ENCODE results near the gene ASF1B.

ASF1B gene

DNA sequence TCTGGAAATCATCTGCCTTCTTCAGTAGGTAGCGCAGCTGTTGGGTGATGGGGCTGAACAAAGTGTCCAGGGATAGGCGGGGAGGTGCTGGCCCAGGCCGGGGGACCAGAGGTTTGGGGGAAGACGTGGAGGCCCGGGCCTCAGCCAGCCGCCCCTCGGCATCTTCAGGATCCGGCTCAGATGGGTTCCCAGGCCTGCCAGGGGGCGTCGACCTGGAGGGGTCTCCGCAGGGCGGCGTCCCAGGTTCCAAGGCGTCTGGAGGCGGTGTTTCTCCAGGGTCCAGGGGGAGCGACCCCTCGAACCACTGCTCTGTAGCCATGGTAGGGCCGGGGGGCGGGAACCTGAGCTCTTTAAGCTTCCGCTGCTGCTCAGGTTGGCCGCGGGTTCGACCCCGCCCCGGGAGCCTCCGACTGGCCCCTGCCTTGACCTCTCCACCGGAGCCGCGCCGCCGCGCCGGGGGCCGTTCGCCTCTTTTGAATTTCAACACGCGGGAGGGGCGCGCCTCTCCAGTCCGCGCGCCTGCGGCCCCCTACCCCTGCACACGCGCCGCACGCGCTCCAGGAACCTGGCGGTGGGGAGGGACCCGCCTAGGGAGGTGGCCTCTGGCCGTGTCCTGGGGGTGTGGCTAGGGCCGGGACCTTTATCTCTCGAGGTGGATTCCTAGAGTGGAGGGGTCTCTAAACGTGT lies 50.9 kb downstream of the ASF1B start, which contains the start of gene C19orf67:
Gene C19orf67 (minus strand): TSS at position 475 of the 687 bp plus-strand sequence. CDS start 156 bp downstream, at position 319.
- no peak for DNase-seq (ENCODE audit: low spot score)

DNA sequence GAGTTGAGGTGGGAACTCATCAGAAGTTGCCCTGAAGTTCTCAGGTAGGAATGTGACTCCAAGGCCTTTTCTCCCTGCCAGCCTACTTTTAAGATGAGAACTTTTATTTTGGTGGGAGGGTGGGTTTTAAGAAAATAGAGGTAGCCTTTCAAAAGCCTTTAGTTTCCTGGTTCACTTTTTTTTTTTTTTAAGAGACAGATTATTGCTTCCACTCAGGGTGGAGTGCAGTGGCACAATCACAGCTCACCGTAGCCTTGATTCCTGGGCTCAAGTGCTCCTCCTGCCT lies 53.8 kb downstream of the ASF1B start:
- no peak for DNase-seq (ENCODE audit: low spot score)

DNA sequence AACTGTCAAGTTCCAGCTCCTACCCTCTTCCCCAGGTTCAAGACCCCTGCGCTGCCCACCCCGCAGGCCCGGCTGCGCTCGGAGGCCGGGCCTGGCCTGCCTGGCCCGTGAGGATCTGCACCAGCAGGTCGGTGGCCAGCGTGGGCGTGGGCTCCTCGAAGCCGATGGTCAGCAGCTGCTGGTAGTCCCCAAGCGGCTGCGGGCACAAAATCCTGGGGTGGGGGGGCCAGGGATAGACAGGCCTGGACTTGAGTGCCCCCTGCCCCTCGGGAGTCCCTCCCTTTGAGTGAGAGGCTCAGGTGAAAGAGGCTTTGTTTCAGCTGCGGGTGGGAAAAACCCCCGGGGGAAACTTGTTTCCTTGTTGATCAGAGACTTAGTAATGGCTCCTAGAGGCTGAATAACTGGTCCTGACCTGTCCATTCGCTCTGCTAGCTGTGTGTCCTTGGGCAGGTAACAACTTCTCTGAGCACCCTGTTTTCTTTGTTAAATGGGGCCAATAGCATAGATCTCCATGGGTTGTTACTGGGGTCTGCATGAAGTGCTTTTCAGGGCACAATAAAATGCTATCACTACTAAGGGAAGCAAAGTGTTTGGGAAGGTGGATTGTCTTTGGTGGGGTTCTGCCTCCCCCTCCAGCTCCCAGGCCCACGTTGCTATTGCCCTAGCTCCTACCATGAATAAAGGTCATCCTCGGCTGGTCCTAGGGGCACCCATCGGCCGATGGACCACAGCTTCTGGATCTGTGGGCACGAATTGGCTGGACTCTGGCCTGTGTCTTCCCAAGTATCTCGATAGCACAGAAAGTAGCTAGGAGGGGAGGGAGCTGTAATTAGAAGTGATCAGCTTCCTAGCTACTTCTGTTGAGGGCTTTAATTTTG lies 54.4 kb downstream of the ASF1B start:
- DNase-seq (ENCODE audit: low spot score) = no peak

DNA sequence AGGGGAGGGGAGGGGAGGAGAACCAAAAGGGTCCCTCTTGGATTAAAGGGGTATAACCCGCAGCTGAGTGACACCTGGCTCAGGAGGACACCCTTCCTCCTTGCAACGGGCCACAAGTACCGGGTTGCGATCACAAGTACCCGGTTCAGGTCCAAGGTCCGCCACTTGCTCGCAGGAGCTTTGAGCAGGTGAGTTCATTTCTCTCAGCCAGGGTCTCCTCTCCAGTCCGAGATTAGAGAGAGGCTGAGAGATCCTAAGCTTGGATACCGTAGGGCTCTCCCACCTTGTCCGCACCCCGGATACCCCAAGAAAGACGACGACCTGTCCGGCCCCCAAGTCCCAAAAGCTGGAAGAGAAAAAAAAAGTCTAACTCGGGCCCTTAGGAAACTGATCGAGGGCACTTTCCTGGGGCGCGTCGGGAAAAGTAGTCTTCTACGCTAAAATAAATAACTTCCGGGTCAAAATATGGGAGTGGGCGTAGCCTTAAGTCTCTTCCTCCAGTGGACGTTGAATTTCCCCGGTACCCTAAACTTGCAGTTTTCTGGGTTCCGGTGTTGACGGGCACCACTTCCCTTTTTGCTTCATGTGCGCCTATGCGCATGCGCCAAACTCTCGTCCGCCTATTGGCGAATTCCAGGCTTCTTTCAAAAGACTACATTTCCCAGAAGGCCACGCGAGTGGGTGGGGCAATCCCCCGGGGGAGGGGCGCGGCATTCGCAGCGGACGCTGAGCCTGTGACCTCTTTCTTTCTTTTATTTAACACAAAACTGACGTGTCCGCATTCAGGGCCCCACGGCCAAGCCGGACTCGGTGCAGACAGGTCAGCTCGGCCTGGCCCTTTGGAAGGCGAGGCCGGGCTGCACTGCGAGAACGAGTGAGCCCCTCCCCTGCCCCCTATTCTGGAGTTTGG lies 55.2 kb downstream of the ASF1B start:
- peak; percentile 100 for DNase-seq (ENCODE audit: low spot score)

DNA sequence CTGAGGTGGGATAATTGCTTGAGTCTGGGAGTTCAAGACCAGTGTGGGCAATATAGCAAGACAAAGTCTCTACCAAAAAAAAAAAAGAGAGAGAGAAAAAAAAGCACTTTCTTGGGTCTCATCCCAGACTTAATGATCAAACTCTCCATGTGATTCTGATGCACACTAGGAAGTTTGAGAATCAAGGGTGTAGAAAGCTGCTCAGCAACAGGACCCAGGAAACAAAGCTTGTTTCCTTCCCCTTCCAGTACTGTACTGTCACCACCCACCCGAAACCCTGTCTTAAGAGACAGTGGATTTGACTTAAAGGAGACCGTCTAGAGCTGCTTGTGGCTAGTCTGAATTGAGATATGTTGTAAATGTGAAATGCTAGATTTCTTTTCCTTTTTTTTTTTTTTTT lies 58.0 kb downstream of the ASF1B start:
- DNase-seq (ENCODE audit: low spot score) = no peak

DNA sequence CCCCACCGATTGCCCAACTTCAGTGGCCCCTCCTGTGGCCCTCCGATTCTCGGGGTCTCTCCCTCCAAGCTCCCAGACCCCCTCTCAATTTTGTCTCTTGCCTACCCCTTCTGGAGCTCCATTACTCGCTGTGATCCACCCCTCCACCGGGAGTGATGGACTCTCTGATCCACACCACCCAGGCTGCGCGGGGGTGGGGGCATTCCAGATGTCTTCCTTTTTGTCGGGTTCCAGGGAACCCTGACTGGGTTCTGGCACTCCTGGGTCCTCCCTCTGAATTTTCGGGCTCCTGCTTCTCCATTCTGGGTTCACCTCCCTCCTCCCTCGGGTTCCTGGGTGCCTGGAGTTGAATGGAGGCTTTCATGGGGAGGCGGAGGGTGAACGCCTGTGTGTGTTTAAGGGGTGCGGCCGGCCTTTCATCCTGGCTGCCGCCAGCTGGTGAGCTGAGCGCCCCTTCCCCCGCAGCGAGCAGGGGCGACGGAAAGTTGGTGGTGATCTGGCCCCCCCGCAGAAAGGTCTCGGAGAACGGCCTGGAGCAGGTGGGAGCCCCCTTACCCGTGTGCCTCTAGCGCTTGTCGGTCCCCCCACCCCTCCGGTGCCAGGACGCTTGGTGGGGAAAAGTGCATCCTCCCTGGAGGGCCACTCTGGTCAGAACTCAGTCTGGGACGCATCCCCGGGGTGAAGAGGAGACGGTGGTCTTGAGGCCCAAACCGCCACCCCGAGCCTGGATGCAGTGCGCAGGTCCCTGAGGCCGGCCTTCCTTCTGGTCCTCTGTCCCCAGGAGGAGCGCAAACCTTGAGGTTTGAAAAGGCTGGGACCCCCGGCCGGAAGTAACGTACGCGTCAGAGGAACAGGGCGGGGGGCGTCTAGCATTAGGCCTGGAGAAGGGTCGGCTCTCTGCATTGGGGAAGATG lies 62.2 kb downstream of the ASF1B start:
- no peak for DNase-seq (ENCODE audit: low spot score)

DNA sequence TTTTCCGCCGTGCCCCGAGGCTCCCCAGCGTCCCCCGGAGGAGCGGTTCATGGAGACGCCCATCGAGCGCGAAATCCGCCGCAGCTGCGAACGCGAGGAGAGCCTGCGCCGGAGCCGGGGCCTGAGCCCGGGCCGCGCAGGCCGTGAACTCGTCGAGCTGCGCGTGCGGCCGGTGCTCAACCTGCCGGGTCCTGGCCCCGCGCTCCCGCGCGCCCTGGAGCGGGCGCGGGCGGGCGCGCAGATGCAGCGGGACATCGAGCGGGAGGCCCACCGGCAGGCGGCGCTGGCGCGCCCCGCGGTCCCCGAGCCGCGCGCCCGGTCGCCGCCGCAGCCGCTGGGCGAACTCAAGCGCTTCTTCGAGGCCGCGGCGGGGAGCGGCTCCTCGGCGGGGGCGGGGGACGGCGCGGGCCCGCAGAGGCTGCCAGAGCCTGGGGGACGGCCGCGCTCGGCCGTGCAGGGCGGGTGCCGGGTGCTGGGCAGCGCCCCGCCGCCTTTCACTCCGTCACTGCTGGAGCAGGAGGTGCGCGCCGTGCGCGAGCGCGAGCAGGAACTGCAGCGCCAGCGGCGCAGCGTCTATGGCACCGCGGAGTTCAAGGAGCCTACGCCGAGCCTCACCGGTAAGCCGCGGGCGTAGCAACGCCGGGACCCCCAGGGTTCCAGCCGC lies 63.0 kb downstream of the ASF1B start:
- DNase-seq (ENCODE audit: low spot score) = peak; percentile 76

DNA sequence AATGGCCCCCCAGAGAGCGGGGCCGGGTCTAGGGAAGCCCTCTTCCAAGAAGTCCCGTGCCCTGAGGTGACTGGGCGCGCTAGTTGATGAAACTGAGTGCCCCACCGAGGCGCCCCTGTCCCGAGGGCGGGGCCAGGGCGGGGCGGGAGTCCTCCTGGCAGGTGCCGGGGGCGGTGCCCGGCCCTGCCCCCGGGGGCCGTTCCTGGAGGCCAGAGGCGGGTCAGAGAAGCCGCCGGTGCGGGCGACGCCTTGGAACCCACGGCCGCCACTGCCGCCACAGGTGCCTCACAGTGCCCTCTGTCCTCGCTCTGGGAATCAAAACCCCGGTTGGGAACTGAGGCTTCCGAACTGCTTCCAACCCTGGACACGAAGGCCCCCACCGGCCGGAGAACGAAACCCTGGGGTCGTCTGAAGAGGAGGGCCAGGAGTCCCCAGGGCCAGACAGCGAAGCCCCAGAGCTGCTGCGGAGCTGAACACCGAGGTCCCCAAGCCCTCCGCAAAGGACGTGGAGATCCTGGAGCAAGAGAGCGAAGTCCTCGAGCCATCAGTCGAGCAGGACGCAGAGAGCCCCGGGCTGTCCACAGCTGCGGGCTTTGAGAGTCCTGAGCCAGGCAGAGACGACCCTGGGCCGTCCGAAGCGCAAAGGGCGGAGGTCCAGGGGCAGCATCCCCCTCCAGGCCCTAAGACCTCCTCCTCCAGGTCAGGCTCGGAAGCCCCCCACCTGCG lies 63.7 kb downstream of the ASF1B start, which contains the start of gene MISP3:
Gene MISP3 (plus strand): TSS at position 252 of the 726 bp plus-strand sequence. CDS start 524 bp downstream, outside the sequence.
- no peak for DNase-seq (ENCODE audit: low spot score)

DNA sequence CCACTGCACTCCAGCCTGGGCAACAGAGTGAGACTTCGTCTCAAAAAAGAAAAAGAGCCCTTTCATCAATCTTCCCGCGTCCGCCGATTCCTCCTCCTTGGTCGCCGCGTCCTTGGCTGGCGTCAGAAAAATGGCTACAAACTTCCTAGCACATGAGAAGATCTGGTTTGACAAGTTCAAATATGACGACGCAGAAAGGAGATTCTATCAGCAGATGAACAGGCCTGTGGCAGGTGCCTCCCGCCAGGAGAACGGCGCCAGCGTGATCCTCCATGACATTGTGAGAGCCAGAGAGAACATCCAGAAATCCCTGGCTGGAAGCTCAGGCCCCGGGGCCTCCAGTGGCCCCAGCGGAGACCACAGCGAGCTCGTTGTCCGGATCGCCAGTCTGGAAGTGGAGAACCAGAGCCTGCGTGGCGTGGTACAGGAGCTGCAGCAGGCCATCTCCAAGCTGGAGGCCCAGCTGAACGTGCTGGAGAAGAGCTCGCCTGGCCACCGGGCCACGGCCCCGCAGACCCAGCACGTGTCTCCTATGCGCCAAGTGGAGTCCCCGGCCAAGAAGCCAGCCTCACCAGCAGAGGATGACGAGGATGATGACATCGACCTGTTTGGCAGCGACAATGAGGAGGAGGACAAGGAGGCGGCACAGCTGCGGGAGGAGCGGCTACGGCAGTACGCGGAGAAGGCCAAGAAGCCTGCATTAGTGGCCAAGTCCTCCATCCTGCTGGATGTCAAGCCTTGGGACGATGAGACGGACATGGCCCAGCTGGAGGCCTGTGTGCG lies 65.9 kb downstream of the ASF1B start:
- no peak for DNase-seq (ENCODE audit: low spot score)

Data from activated CD4-positive, alpha-beta T cell treated with anti-CD3 and anti-CD28 coated beads, Interleukin-2, Interleukin-4, amounts not matched to agents 100 ng/mL and 50 ng/mL, durations not matched to agents 16 hours and 8 hours (primary cell).